ENCODE measurements around the gene PRIM1. TPM values are rescaled to one million over a fixed set of nuclear protein-coding genes. Genes with fewer than 3 reads are reported as not detected.

PRIM1 gene
- total and polyA plus RNA-seq, 9 donors = 5.7 to 12.5 (median 7.8) TPM

DNA sequence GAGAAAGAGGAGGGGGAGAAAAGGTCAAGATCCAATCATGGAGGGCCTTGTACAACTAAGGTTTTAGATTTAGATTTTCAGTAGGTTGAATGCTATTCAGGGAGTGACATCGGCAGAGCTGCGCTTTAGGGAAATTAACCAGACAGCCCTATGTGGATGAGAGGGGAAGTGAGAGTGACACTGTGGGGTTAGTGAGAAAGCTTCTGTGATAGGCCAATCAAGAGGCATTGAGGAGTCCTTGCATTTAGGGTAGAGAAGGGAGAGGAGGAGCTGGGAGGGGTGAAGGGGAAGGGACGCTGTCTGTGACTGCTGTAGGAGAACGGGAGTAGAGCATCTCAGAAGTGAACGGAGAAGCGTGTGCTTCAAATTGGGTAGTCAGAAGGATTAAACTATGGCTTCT, 14.4 kb upstream of the PRIM1 start:
- 91 to 94% (median 91%) methylated on average over 6 of the region's 6 CpGs for WGBS, 3 donors
- intact Hi-C loops (cut with DNase I) = no loop called here
- no peak for TF ChIP-seq EP300 (IDR thresholded peaks at IDR 0.05)
- TF ChIP-seq POLR2A (IDR thresholded peaks at IDR 0.05) = no peak
- TF ChIP-seq, protein P1, sequence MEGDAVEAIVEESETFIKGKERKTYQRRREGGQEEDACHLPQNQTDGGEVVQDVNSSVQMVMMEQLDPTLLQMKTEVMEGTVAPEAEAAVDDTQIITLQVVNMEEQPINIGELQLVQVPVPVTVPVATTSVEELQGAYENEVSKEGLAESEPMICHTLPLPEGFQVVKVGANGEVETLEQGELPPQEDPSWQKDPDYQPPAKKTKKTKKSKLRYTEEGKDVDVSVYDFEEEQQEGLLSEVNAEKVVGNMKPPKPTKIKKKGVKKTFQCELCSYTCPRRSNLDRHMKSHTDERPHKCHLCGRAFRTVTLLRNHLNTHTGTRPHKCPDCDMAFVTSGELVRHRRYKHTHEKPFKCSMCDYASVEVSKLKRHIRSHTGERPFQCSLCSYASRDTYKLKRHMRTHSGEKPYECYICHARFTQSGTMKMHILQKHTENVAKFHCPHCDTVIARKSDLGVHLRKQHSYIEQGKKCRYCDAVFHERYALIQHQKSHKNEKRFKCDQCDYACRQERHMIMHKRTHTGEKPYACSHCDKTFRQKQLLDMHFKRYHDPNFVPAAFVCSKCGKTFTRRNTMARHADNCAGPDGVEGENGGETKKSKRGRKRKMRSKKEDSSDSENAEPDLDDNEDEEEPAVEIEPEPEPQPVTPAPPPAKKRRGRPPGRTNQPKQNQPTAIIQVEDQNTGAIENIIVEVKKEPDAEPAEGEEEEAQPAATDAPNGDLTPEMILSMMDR (IDR thresholded peaks at IDR 0.05) = no peak
- Histone ChIP-seq H3K4me3 (no peak overlapping the region), H3K9me3 (no peaks in the 10 kb centered on the region), H3K4me1 (ENCODE audit: insufficient read depth) (no peaks in the 10 kb centered on the region), H3K36me3 (no peaks in the 10 kb centered on the region), H3K27me3 (no peaks in the 10 kb centered on the region), H3K27ac (no peak overlapping the region)
- no peak for DNase-seq

DNA sequence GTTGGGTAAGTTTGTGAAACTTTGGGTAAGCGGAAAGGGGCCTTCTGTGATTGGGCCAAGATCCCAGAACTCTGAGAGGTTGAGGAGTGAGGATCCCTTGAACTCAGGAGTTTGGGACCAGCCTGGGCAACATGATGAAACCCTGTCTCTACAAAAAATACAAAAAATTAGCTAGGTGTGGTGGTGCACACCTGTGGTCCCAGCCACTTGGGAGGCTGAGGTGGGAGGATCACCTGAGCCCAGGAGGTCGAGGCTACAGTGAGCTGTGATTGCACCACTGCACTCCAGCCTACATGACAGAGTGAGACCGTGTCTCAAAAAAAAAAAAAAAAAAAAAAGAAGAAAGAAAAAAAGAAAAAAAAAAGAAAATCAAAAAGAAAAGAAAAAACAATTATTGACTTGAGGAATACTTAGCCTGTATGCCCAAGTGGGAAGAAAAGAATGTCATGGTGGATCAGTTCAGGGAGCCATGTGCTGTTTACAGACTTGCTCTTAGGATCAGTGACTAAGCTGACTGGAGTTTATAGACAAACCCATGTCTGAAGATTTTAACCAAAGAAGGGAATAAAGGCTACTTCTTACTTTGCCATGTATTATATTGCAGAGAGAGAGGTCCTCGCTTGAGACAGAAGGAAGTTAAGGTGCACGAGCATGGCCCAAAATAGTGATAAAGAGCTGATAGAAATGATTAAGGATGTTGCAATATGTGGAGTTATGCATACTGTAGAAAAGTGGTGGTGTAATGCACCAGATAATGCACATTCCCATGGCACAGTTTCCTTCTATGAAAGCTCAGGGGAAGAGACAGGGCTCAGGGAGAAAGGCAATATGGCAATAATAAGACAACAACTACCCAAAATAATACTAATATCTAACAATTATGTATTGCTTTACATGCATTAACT, 11.9 kb upstream of the PRIM1 start:
- Histone ChIP-seq H3K27ac (no peak overlapping the region), H3K36me3 (no peaks in the 10 kb centered on the region), H3K27me3 (no peaks in the 10 kb centered on the region), H3K4me3 (peak overlapping the region; percentile 16), H3K4me1 (ENCODE audit: insufficient read depth) (no peaks in the 10 kb centered on the region), H3K9me3 (no peaks in the 10 kb centered on the region)
- no peak for DNase-seq
- WGBS, 3 donors = 65 to 74% (median 65%) methylated on average over 5 of the region's 5 CpGs
- intact Hi-C loops (cut with DNase I) = loop anchor here in 1 of 4 donors (5.0 kb wide), 1 partner anchor 223 kb away; no protein-coding TSS in a partner anchor
- TF ChIP-seq POLR2A (IDR thresholded peaks at IDR 0.05) (no peak), EP300 (IDR thresholded peaks at IDR 0.05) (no peak)

DNA sequence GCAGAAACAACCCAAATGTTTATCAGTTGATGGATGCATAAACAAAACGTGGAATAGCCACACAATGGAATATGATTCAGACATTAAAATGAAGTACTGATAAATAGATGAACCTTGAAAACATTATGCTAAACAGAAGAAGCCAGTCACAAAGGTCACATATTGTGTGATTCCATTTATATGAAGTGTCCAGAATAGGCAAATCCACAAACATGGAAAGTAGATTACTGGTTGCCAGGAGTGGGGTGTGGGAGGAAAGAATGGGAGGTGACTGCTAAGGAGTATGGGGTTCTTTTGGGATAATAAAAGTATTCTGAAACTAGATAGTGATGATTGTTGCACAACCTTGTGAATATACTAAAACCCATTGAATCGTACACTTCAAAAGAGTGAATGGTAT, 9.7 kb upstream of the PRIM1 start:
- intact Hi-C loops (cut with DNase I) = loop anchor here in 2 of 4 donors (2.0 to 5.0 kb wide), 2 partner anchors 225 kb away; no protein-coding TSS in a partner anchor
- 12 to 29% (median 18%) methylated on average over 2 of the region's 2 CpGs for WGBS, 3 donors

DNA sequence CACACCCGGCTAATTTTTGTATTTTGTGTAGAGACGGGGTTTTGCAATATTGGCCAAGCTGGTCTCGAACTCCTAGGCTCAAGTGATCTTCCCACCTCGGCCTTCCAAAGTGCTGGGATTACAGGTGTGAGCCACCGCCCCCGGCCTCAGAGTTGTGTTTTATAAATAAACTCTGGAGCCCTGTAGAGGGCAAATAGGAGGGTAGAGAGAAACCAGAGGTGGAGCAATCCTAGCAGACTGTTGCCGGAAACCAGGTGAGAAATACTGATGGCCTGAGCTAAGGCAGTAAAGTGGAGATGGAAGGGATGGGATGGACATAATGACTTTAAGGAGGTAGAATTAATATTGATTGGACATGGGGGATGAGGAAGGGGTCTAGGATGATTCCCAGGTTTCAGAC, 8.3 kb upstream of the PRIM1 start:
- intact Hi-C loops (cut with DNase I) = loop anchor here in 2 of 4 donors (2.0 to 5.0 kb wide), 2 partner anchors 226 to 227 kb away; no protein-coding TSS in a partner anchor
- no peak overlapping the region for H3K4me3 ChIP-seq
- no peaks in the 10 kb centered on the region for H3K27me3 ChIP-seq
- no peak for DNase-seq
- H3K27ac ChIP-seq = no peak overlapping the region
- H3K9me3 ChIP-seq = no peaks in the 10 kb centered on the region
- H3K4me1 ChIP-seq (ENCODE audit: insufficient read depth) = no peaks in the 10 kb centered on the region
- no peak for TF ChIP-seq POLR2A (IDR thresholded peaks at IDR 0.05)
- no peak for TF ChIP-seq EP300 (IDR thresholded peaks at IDR 0.05)
- TF ChIP-seq, protein P1 (IDR thresholded peaks at IDR 0.05) = no peak
- no peaks in the 10 kb centered on the region for H3K36me3 ChIP-seq
- 79 to 97% (median 84%) methylated on average over 7 of the region's 7 CpGs for WGBS, 3 donors

More for the DNA sequence above, 9.7 kb upstream of the PRIM1 start:
- no peaks in the 10 kb centered on the region for H3K36me3 ChIP-seq
- H3K27me3 ChIP-seq = no peaks in the 10 kb centered on the region
- no peaks in the 10 kb centered on the region for H3K4me1 ChIP-seq (ENCODE audit: insufficient read depth)
- TF ChIP-seq, protein P1 (IDR thresholded peaks at IDR 0.05) = no peak
- TF ChIP-seq EP300 (IDR thresholded peaks at IDR 0.05) = no peak
- TF ChIP-seq POLR2A (IDR thresholded peaks at IDR 0.05) = no peak
- no peak for DNase-seq
- no peaks in the 10 kb centered on the region for H3K9me3 ChIP-seq
- H3K27ac ChIP-seq = no peak overlapping the region
- no peak overlapping the region for H3K4me3 ChIP-seq
